Measurements from ENCODE around the gene MGP. TPM values are rescaled to one million over a fixed set of nuclear protein-coding genes. Genes with fewer than 3 reads are reported as not detected.

Gene MGP
- polyA plus RNA-seq, 1 of the 3 experiments (the other 2 are of a cell fraction), result 76.2 TPM

DNA sequence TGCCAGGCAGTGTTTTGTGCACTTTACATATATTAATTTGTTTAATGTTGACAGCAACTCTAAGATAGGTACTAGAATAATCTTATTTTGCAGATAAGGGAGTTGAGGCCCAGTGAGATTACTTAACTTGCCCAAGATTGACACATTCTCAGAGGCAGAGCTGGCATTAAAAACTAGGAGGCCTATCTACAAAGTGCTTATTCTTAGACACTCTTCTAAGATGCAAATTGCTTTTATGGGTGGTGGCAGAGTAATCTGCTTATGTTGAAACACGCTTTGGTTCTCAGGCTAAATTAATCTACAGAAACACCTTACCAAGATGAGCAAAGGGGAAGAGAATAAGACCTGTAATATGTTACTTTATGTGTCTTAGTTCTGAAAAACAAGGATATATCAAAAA is 7.2 kb downstream of the MGP start:
- ChIA-PET POLR2A (no interaction called here), CTCF (interaction anchor here (1.1 to 1.2 kb wide), 2 partner anchors 34 to 154 kb away, joined by 3 read pairs; no protein-coding TSS in a partner anchor)
- no peak for DNase-seq

DNA sequence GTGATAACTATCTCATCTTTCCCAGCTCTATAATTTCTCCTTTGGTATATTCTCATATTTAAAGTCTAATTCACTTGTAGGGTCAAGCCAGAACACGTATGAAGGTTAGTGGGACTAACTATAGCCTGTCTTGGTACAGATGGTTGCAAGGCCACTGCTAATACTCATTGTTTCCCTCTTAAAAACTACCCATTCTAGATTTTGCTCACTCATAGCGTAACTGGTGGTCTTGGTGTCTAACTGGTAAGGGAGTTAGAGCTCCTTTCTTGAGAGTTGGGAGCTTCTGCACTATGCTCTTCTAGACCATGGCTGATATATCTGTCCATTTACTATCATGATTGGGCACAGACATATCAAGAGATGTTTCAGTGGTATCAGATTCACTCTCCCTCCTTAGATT is 8.8 kb downstream of the MGP start:
- Histone ChIP-seq H3K4me1 (ENCODE audit: control insufficient read depth in 1 of 2, insufficient read depth in 2 of 2, low read depth in 1 of 2, low read length in 1 of 2) (no peaks in the 10 kb centered on the region), H3K27ac (ENCODE audit: low read depth in 2 of 2, low read length in 1 of 2) (no peak overlapping the region), H3K9me2 (no peaks in the 10 kb centered on the region; the same call in 1 of the 2 replicates), H3K27me3 (ENCODE audit: insufficient read depth) (no peaks in the 10 kb centered on the region), H3K79me2 (ENCODE audit: insufficient read depth) (no peaks in the 10 kb centered on the region), H3K4me2 (no peak overlapping the region), H3F3A (replicated peaks; ENCODE audit: insufficient read depth) (no peaks in the 10 kb centered on the region), H3K36me3 (replicated peaks in 1 of 2; ENCODE audit: control insufficient read depth in 1 of 2, insufficient read depth in 2 of 2, low read length in 1 of 2) (peaks cover 0 to 2% of the 10 kb centered on the region in 2 experiments), H2AFZ (ENCODE audit: low read depth) (no peak overlapping the region), H4K20me1 (ENCODE audit: insufficient read depth) (no peaks in the 10 kb centered on the region), H3K4me3 (ENCODE audit: low read depth in 2 of 2, low read length in 1 of 2) (no peak overlapping the region), H3K9ac (no peak overlapping the region), H3K9me3 (no peaks in the 10 kb centered on the region)
- ChIA-PET POLR2A (no interaction called here), CTCF (no interaction called here)
- WGBS (ENCODE audit: low lambda C conversion rate), result 59% methylated on average over 2 of the region's 2 CpGs
- no peak for DNase-seq
- TF ChIP-seq, protein P1, sequence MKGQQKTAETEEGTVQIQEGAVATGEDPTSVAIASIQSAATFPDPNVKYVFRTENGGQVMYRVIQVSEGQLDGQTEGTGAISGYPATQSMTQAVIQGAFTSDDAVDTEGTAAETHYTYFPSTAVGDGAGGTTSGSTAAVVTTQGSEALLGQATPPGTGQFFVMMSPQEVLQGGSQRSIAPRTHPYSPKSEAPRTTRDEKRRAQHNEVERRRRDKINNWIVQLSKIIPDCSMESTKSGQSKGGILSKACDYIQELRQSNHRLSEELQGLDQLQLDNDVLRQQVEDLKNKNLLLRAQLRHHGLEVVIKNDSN (IDR thresholded peaks at IDR 0.05; ENCODE audit: borderline replicate concordance, low read depth), result no peak
- no peak for TF ChIP-seq JUND (IDR thresholded peaks at IDR 0.05)
- TF ChIP-seq, protein P2, sequence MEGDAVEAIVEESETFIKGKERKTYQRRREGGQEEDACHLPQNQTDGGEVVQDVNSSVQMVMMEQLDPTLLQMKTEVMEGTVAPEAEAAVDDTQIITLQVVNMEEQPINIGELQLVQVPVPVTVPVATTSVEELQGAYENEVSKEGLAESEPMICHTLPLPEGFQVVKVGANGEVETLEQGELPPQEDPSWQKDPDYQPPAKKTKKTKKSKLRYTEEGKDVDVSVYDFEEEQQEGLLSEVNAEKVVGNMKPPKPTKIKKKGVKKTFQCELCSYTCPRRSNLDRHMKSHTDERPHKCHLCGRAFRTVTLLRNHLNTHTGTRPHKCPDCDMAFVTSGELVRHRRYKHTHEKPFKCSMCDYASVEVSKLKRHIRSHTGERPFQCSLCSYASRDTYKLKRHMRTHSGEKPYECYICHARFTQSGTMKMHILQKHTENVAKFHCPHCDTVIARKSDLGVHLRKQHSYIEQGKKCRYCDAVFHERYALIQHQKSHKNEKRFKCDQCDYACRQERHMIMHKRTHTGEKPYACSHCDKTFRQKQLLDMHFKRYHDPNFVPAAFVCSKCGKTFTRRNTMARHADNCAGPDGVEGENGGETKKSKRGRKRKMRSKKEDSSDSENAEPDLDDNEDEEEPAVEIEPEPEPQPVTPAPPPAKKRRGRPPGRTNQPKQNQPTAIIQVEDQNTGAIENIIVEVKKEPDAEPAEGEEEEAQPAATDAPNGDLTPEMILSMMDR (IDR thresholded peaks at IDR 0.05), result no peak
- no peak for TF ChIP-seq NRF1 (IDR thresholded peaks at IDR 0.05; ENCODE audit: low read depth, low read length)

More for the DNA sequence above, 7.2 kb downstream of the MGP start:
- no peaks in the 10 kb centered on the region for H3K79me2 ChIP-seq (ENCODE audit: insufficient read depth)
- no peaks in the 10 kb centered on the region for H3K9me3 ChIP-seq
- TF ChIP-seq MXI1 (IDR thresholded peaks at IDR 0.05; ENCODE audit: low read depth, low read length), result no peak
- no peak for TF ChIP-seq RFX5 (IDR thresholded peaks at IDR 0.05; ENCODE audit: low read length)
- no peak for TF ChIP-seq FOXJ3 (CRISPR knock-in tag; IDR thresholded peaks at IDR 0.05)
- TF ChIP-seq GABPA (IDR thresholded peaks at IDR 0.05; ENCODE audit: low read depth), result no peak
- no peak for TF ChIP-seq JUND (IDR thresholded peaks at IDR 0.05)
- TF ChIP-seq IRF3 (IDR thresholded peaks at IDR 0.05; ENCODE audit: low read depth, low read length), result no peak
- TF ChIP-seq, protein P3, sequence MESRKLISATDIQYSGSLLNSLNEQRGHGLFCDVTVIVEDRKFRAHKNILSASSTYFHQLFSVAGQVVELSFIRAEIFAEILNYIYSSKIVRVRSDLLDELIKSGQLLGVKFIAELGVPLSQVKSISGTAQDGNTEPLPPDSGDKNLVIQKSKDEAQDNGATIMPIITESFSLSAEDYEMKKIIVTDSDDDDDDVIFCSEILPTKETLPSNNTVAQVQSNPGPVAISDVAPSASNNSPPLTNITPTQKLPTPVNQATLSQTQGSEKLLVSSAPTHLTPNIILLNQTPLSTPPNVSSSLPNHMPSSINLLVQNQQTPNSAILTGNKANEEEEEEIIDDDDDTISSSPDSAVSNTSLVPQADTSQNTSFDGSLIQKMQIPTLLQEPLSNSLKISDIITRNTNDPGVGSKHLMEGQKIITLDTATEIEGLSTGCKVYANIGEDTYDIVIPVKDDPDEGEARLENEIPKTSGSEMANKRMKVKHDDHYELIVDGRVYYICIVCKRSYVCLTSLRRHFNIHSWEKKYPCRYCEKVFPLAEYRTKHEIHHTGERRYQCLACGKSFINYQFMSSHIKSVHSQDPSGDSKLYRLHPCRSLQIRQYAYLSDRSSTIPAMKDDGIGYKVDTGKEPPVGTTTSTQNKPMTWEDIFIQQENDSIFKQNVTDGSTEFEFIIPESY (IDR thresholded peaks at IDR 0.05; ENCODE audit: borderline replicate concordance, low read depth), result no peak
- TF ChIP-seq POLR2AphosphoS5 (IDR thresholded peaks at IDR 0.05; ENCODE audit: low read depth, low read length), result no peak
- TF ChIP-seq RCOR1 (IDR thresholded peaks at IDR 0.05; ENCODE audit: low read length), result no peak
- no peak for TF ChIP-seq RXRA (IDR thresholded peaks at IDR 0.05; ENCODE audit: borderline replicate concordance, low read depth)
- no peak for TF ChIP-seq NFIC (IDR thresholded peaks at IDR 0.05; ENCODE audit: borderline replicate concordance)
- TF ChIP-seq ELF1 (IDR thresholded peaks at IDR 0.05), result no peak
- TF ChIP-seq CHD2 (IDR thresholded peaks at IDR 0.05; ENCODE audit: low read length, partially characterized antibody), result no peak
- no peak for TF ChIP-seq TAF1 (IDR thresholded peaks at IDR 0.05; ENCODE audit: borderline replicate concordance, low read depth, low read length)
- no peak for TF ChIP-seq RAD21 (IDR thresholded peaks at IDR 0.05; ENCODE audit: low read length)
- no peak for TF ChIP-seq SMC3 (IDR thresholded peaks at IDR 0.05; ENCODE audit: low read depth, low read length)
- no peak overlapping the region for H3K4me2 ChIP-seq
- no peak overlapping the region for H3K27ac ChIP-seq (ENCODE audit: low read depth in 2 of 2, low read length in 1 of 2)
- no peaks in the 10 kb centered on the region for H3K4me1 ChIP-seq (ENCODE audit: control insufficient read depth in 1 of 2, insufficient read depth in 2 of 2, low read depth in 1 of 2, low read length in 1 of 2)
- H3K27me3 ChIP-seq (ENCODE audit: insufficient read depth), result no peaks in the 10 kb centered on the region
- H2AFZ ChIP-seq (ENCODE audit: low read depth), result no peak overlapping the region
- H3K9me2 ChIP-seq, result no peaks in the 10 kb centered on the region; the same call in 1 of the 2 replicates
- 87% methylated on average over 1 of the region's 1 CpG for WGBS (ENCODE audit: low lambda C conversion rate)
- H3K9ac ChIP-seq, result no peak overlapping the region
- H3K4me3 ChIP-seq (ENCODE audit: low read depth in 2 of 2, low read length in 1 of 2), result no peak overlapping the region
- H3K36me3 ChIP-seq (replicated peaks in 1 of 2; ENCODE audit: control insufficient read depth in 1 of 2, insufficient read depth in 2 of 2, low read length in 1 of 2), result peaks cover 2 to 9% of the 10 kb centered on the region in 2 experiments
- H4K20me1 ChIP-seq (ENCODE audit: insufficient read depth), result no peaks in the 10 kb centered on the region
- no peaks in the 10 kb centered on the region for H3F3A ChIP-seq (replicated peaks; ENCODE audit: insufficient read depth)

Data from SK-N-SH (cell line).